HG03159 (cell line): ENCODE data around the gene EZH1.

ENCODE experiments used
- ATAC-seq: cut with Tn5 transposase; IDR thresholded peaks from one replicate; pipeline ENCODE4 v1.9.1; 2021; ENCODE audit warnings: mild to moderate bottlenecking, moderate library complexity; ENCODE audit not compliant: unreplicated experiment

EZH1 gene

DNA sequence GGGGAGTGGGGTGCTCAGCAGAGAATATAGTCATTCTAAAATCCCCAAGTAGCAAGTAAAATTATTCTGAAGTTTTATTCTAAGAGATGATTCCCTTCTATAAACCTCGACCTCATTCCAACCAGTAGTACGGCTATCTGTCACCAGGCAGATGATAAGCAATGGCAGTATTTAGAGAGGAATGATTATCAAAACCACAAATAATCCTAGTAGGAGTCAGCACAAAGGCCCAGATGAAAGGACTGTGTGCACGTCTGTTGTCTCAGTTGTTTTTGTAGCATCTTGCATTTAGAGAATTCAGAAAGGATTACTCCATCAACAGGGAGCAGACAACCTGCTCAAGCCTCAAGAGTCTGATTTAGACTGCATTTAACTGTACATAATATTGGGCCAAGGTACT is 21.2 kb downstream of the EZH1 start:
- ATAC-seq, result no peak

DNA sequence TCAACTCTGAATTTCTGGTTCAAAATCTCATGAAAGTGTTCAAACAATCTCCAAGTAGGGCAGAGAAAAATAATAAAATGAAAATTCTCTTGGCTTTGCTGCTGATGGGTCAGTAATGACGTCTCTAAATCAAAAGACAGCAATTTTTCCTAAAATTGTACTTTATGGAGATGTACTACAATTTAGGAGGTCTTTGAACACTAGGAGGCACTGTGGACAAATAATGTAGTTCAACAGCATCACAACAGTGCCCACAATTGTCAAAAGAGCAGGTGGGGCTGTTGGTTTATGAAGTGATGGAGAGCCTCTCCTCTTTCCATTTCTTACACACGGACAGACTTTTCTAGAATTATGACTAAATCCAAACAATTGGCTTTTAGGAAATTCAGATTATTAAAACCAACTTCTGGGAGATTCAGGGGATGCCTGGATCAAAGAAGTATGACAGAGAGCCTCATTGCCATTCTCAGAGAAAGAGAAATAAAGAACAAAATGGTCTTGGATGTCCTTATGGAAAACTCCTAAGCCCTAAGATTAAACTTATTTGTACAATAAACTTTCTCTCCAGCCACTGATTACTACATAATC is 23.8 kb downstream of the EZH1 start:
- no peak for ATAC-seq

- no peak for ATAC-seq
Measured at GRCh38 chr17:42709561-42709960, 35.3 kb downstream of the EZH1 start.

- ATAC-seq, result no peak
Measured at GRCh38 chr17:42708588-42708987, 36.3 kb downstream of the EZH1 start.

GRCh38 chr17:42706732-42707131 is 38.1 kb downstream of the EZH1 start:
- no peak for ATAC-seq

- ATAC-seq, result peak; percentile 71
Measured at GRCh38 chr17:42704837-42705494, 39.9 kb downstream of the EZH1 start.

- peak; percentile 27 for ATAC-seq
Measured at GRCh38 chr17:42704490-42704836, 40.4 kb downstream of the EZH1 start.

DNA sequence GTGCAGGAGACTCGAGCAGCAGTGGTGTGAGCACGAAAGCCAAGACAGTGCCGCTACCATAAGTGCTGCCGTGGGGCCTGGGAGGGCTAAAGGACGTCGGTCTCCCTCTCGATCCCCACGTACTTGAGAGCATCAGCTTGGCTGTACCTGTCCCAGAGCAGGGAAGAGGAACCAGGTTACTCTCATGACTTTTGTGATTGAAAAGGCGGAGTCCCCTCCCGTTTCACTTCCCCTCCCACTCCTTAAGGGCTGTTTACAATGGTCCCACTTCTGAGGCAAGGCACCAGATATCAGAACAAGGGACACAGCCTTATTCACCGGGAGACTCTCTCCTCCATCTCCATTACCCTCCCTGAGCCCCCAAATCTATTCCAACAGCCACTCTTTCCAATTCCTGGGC is 42.4 kb downstream of the EZH1 start:
- no peak for ATAC-seq

- no peak for ATAC-seq
Measured at GRCh38 chr17:42700586-42701289, 44.1 kb downstream of the EZH1 start.

DNA sequence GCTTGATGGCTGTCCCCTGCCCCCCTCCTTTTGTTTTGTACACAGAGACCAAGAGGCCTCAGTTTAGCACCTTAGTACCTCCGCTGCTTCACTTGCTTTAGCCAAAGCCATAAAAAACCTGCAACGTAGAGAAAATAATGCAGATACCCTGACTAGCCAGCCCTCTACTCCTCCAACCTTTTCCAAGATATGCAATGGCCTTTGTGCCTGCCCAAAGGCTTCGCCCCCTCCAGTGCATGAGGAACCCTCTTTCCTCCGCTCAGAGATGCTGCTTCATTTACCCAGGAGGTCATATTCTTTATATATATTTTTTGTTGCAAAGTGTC is 45.5 kb downstream of the EZH1 start:
- ATAC-seq, result no peak

DNA sequence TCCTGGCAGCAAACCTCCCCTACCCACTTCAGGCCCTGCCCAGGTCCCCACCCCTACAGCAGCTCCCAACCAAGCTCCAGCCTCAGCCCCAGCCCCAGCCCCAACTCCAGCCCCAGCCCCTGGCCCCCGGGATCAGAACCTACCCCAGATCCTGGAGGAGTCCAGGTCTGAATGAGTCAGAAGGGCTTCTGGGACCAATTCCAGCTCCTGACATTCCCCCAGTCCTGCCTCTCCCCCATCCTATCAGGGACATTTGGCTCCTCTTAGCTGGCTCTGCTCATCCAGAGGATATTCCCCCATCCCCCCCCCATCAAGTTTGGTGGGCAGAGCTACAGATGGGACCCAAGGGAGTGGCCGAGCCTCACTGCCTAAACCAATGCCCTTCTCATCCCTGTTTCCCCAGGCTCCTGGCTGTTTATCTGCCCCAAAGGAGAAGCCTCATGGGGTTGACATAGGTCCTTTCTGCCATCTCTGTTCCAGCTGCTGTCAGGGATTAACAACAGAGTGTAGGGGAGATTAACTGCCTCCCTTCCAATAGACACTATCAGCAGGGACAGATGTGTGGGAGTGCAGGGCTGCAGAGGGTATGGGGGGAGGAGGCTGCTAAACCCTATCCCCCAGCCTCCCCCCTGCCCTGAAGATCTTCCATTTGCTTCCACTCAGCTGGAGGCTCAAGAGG is 46.0 kb downstream of the EZH1 start:
- no peak for ATAC-seq

- ATAC-seq, result no peak
Measured at GRCh38 chr17:42697108-42697811, 47.6 kb downstream of the EZH1 start.

DNA sequence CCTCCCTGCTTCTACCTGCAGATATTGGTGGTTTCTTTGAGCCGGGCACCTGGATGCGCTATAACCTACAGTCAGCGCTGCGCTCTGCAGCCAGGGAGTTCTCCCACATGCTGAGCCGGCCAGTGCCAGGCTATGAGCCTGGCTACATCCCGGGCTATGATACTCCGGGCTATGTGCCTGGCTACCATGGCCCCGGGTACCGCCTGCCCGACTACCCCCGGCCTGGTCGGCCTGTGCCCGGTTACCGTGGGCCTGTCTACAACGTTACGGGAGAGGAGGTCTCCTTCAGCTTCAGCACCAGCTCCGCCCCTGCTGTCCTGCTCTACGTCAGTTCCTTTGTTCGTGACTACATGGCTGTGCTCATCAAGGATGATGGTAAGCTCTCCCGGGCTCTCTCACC is 49.3 kb downstream of the EZH1 start:
- no peak for ATAC-seq

- no peak for ATAC-seq
Measured at GRCh38 chr17:42694524-42694923, 50.3 kb downstream of the EZH1 start.

DNA sequence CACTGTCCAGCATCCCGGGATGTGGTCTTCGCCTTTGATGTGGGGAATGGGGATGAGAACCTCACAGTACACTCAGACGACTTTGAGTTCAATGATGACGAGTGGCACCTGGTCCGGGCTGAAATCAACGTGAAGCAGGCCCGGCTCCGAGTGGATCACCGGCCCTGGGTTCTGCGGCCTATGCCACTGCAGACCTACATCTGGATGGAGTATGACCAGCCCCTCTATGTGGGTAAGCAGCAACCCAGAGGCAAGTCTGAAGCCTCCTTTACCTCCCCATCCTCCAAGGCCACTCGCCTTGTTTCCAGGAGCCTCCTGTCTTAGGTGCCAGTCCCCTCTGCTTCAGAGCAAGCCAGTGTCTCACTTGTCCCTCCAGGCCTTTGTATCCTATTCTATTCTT is 52.4 kb downstream of the EZH1 start:
- no peak for ATAC-seq

- ATAC-seq, result no peak
Measured at GRCh38 chr17:42691021-42691545, 53.8 kb downstream of the EZH1 start.

DNA sequence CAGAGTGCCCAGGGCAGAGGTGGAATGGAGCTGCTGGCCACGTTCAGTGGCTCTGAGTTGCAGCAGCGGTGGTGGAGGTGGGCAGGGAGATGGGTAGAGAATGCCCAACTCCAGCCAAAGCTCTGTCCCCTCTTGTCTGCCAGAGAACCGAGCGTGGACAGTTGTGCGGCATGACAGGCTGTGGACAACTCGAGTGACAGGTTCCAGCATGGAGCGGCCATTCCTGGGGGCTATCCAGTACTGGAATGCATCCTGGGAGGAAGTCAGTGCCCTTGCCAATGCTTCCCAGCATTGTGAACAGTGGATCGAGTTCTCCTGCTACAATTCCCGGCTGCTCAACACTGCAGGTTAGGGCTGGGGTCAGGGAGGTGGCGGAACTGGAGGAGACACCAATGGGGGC is 54.2 kb downstream of the EZH1 start:
- no peak for ATAC-seq

DNA sequence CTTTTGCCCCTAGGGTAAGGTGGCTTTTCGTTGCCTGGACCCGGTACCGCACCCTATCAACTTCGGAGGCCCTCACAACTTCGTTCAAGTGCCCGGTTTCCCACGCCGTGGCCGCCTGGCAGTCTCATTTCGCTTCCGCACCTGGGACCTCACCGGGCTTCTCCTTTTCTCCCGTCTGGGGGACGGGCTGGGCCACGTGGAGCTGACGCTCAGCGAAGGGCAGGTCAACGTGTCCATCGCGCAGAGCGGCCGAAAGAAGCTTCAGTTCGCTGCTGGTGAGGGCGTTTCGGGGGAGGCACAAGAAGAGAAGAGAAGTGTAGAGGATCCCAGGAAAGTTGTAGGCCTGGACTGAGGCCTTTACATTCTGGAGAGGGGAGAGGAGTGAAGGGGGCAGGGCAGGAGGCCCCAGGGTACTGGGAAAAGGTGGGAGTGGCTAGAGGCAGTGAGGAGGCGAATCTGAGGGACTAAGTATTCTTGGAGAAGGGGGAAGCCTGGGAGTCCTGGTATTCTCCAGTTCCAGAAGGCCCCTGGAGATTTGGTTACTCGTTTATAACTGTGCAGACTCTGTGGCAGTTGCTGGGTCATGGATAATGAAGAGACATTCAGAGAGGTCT is 57.0 kb downstream of the EZH1 start:
- no peak for ATAC-seq

GRCh38 chr17:42686520-42687128 is 58.2 kb downstream of the EZH1 start:
- ATAC-seq, result no peak

DNA sequence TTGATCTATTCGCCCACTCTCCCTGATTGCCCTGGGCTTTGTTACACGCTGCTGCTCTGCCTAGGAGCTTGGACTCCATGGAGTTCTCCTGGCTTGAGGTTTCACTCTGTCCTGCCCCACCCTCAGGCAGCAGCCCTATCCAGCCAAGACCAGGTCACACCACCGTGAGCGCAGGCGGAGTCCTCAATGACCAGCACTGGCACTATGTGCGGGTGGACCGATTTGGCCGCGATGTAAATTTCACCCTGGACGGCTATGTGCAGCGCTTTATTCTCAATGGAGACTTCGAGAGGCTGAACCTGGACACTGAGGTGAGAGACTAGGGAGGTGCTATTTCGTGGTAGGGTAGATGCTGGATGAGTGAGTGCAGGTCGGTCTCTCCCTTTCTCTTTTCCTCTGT is 59.0 kb downstream of the EZH1 start:
- no peak for ATAC-seq
